SJSA1 (cell line): ENCODE results near the gene FDXACB1. TPM values are rescaled to one million over a fixed set of nuclear protein-coding genes. Genes with fewer than 3 reads are reported as not detected.
"Not testable (repeated sequence)": the region's sequence is repeated elsewhere in the genome, so short reads cannot be mapped to it uniquely, and the experiment has no call there.

Experiments
- DNase-seq, 2 experiments: peaks; one replicate each; pipeline ENCODE4 v3.0.0-alpha.2; 2015 to 2020; ENCODE audit warnings: low spot score in 2 of 2, low read depth in 1 of 2
- H3K27ac ChIP-seq: fragments of 250-450 bp; sonication (Bioruptor Pico); 2 replicates; pipeline ENCODE4 v1.5.1; 2020; ENCODE audit warnings: mild to moderate bottlenecking, moderate library complexity
- H3K27me3 ChIP-seq: fragments of 250-450 bp; sonication (Bioruptor Pico); replicated peaks from 2 replicates; pipeline ENCODE4 v1.5.1; 2020; ENCODE audit warnings: mild to moderate bottlenecking, moderate library complexity
- H3K36me3 ChIP-seq: fragments of 250-450 bp; sonication (Bioruptor Pico); 2 replicates; pipeline ENCODE4 v1.5.1; 2020; ENCODE audit warnings: mild to moderate bottlenecking
- H3K4me1 ChIP-seq: fragments of 250-450 bp; sonication (Bioruptor Pico); replicated peaks from 2 replicates; pipeline ENCODE4 v1.6.1; 2021; ENCODE audit warnings: mild to moderate bottlenecking
- H3K4me3 ChIP-seq: fragments of 250-450 bp; sonication (Bioruptor Pico); 2 replicates; pipeline ENCODE4 v1.5.1; 2020; ENCODE audit warnings: mild to moderate bottlenecking
- H3K9me3 ChIP-seq: fragments of 250-450 bp; sonication (Bioruptor Pico); replicated peaks from 2 replicates; pipeline ENCODE4 v1.5.1; 2020; ENCODE audit warnings: mild to moderate bottlenecking
- total RNA-seq: library from RNA; depleted of rRNA; stranded (reverse); fragments of >200 nt; shearing (Covaris generic); gene quantifications from 2 replicates; pipeline ENCODE4 v1.2.3, GENCODE V29; 2014

The FDXACB1 gene
- total RNA-seq, 1 experiment from 2014 or later, result 2.5 TPM

GRCh38 chr11:111913997-111914396 lies 35.0 kb upstream of the FDXACB1 start:
- Histone ChIP-seq H3K9me3 (no peaks in the 10 kb centered on the region), H3K4me3 (no peak overlapping the region), H3K27ac (peak overlapping the region; percentile 57), H3K27me3 (no peaks in the 10 kb centered on the region), H3K36me3 (no peaks in the 10 kb centered on the region), H3K4me1 (peaks cover 24% of the 10 kb centered on the region)
- DNase-seq, result peak in 1 of 2 experiments; percentile 66

GRCh38 chr11:111913031-111913861 lies 34.3 kb upstream of the FDXACB1 start:
- no peaks in the 10 kb centered on the region for H3K36me3 ChIP-seq
- DNase-seq, result no peak
- peak overlapping the region; percentile 57; the same call in 1 of the 2 replicates for H3K27ac ChIP-seq
- H3K9me3 ChIP-seq, result no peaks in the 10 kb centered on the region
- peaks cover 24% of the 10 kb centered on the region for H3K4me1 ChIP-seq
- H3K27me3 ChIP-seq, result no peaks in the 10 kb centered on the region
- H3K4me3 ChIP-seq, result no peak overlapping the region

GRCh38 chr11:111912535-111912934 lies 33.6 kb upstream of the FDXACB1 start, which contains the start of gene HSPB2:
TSS of gene HSPB2 (plus strand) at chr11:111912734. CDS start at chr11:111912830, 96 bp downstream.
- DNase-seq, result no peak
- no peak within 1 kb of the TSS for H3K4me3 ChIP-seq

GRCh38 chr11:111911563-111912401 lies 32.8 kb upstream of the FDXACB1 start, which contains the start of gene CRYAB:
TSS of gene CRYAB (minus strand) at chr11:111911770. CDS start at chr11:111911724, 46 bp downstream.
- no peaks in the 10 kb centered on the region for H3K27me3 ChIP-seq
- DNase-seq, result peak; percentile 49 to 52
- no peaks in the 10 kb centered on the region for H3K36me3 ChIP-seq
- H3K9me3 ChIP-seq, result no peaks in the 10 kb centered on the region
- H3K4me1 ChIP-seq, result peaks cover 24% of the 10 kb centered on the region
- H3K4me3 ChIP-seq, result no peak within 1 kb of the TSS
- no peak within 1 kb of the TSS; the same call in 1 of the 2 replicates for H3K27ac ChIP-seq

More at GRCh38 chr11:111912535-111912934, 33.6 kb upstream of the FDXACB1 start, which contains the start of gene HSPB2:
- Histone ChIP-seq H3K4me1 (peaks cover 24% of the 10 kb centered on the region), H3K36me3 (no peaks in the 10 kb centered on the region), H3K27ac (no peak within 1 kb of the TSS; the same call in 1 of the 2 replicates), H3K9me3 (no peaks in the 10 kb centered on the region), H3K27me3 (no peaks in the 10 kb centered on the region)

GRCh38 chr11:111910676-111911562 lies 32.0 kb upstream of the FDXACB1 start:
- H3K4me3 ChIP-seq, result no peak overlapping the region
- no peaks in the 10 kb centered on the region for H3K9me3 ChIP-seq
- H3K27ac ChIP-seq, result no peak overlapping the region
- H3K27me3 ChIP-seq, result no peaks in the 10 kb centered on the region
- no peak for DNase-seq
- H3K36me3 ChIP-seq, result no peaks in the 10 kb centered on the region
- H3K4me1 ChIP-seq, result peaks cover 24% of the 10 kb centered on the region

GRCh38 chr11:111909378-111909777 lies 30.4 kb upstream of the FDXACB1 start:
- Histone ChIP-seq H3K9me3 (no peaks in the 10 kb centered on the region), H3K36me3 (no peaks in the 10 kb centered on the region), H3K4me1 (peaks cover 21% of the 10 kb centered on the region), H3K27ac (no peak overlapping the region), H3K27me3 (no peaks in the 10 kb centered on the region), H3K4me3 (no peak overlapping the region)
- no peak for DNase-seq

- peaks cover 15% of the 10 kb centered on the region for H3K4me1 ChIP-seq
- no peaks in the 10 kb centered on the region for H3K9me3 ChIP-seq
- H3K27me3 ChIP-seq, result no peaks in the 10 kb centered on the region
- DNase-seq, result no peak
- no peak overlapping the region for H3K27ac ChIP-seq
- no peaks in the 10 kb centered on the region for H3K36me3 ChIP-seq
- H3K4me3 ChIP-seq, result no peak overlapping the region
Measured at GRCh38 chr11:111908639-111909305, 29.8 kb upstream of the FDXACB1 start.

GRCh38 chr11:111906680-111907079 lies 27.7 kb upstream of the FDXACB1 start:
- Histone ChIP-seq H3K27ac (no peak overlapping the region), H3K4me3 (no peak overlapping the region), H3K27me3 (no peaks in the 10 kb centered on the region), H3K4me1 (peaks cover 3% of the 10 kb centered on the region), H3K9me3 (no peaks in the 10 kb centered on the region), H3K36me3 (no peaks in the 10 kb centered on the region)
- no peak for DNase-seq

GRCh38 chr11:111905411-111905810 lies 26.4 kb upstream of the FDXACB1 start:
- Histone ChIP-seq H3K4me1 (no peaks in the 10 kb centered on the region), H3K4me3 (no peak overlapping the region), H3K36me3 (no peaks in the 10 kb centered on the region), H3K27me3 (no peaks in the 10 kb centered on the region), H3K9me3 (no peaks in the 10 kb centered on the region), H3K27ac (no peak overlapping the region)
- no peak for DNase-seq

GRCh38 chr11:111886844-111887243 lies 7.9 kb upstream of the FDXACB1 start:
- H3K27ac ChIP-seq, result no peak overlapping the region

GRCh38 chr11:111886032-111886431 lies 7.1 kb upstream of the FDXACB1 start:
- H3K4me3 ChIP-seq, result no peak overlapping the region
- H3K36me3 ChIP-seq, result no peaks in the 10 kb centered on the region
- H3K27me3 ChIP-seq, result no peaks in the 10 kb centered on the region
- no peaks in the 10 kb centered on the region for H3K9me3 ChIP-seq
- H3K4me1 ChIP-seq, result no peaks in the 10 kb centered on the region
- DNase-seq, result no peak
- H3K27ac ChIP-seq, result no peak overlapping the region

More at GRCh38 chr11:111886844-111887243, 7.9 kb upstream of the FDXACB1 start:
- H3K36me3 ChIP-seq, result no peaks in the 10 kb centered on the region
- H3K27me3 ChIP-seq, result no peaks in the 10 kb centered on the region
- no peaks in the 10 kb centered on the region for H3K4me1 ChIP-seq
- H3K9me3 ChIP-seq, result no peaks in the 10 kb centered on the region
- H3K4me3 ChIP-seq, result no peak overlapping the region
- no peak for DNase-seq

GRCh38 chr11:111885053-111885452 lies 6.1 kb upstream of the FDXACB1 start:
- H3K9me3 ChIP-seq, H3K36me3 ChIP-seq, H3K27me3 ChIP-seq, H3K27ac ChIP-seq, H3K4me3 ChIP-seq, H3K4me1 ChIP-seq, DNase-seq: not testable (repeated sequence)
